Central memory CD4-positive, alpha-beta T cell (primary cell): ENCODE data around the gene TVP23A.
"Not testable (repeated sequence)": the region's sequence is repeated elsewhere in the genome, so short reads cannot be mapped to it uniquely, and the experiment has no call there.

Experiments
- DNase-seq: peaks from one replicate; pipeline ENCODE4 v3.0.0; 2022

Gene TVP23A

GRCh38 chr16:10791048-10791447 lies 27.5 kb downstream of the TVP23A start:
- DNase-seq, result no peak

- DNase-seq, result not testable (repeated sequence)
Observed at GRCh38 chr16:10788630-10789029, 30.0 kb downstream of the TVP23A start.

- no peak for DNase-seq
Observed at GRCh38 chr16:10787304-10787703, 31.3 kb downstream of the TVP23A start.

GRCh38 chr16:10782628-10783027 lies 36.0 kb downstream of the TVP23A start:
- DNase-seq, result no peak

- DNase-seq, result no peak
Observed at GRCh38 chr16:10780628-10781027, 38.0 kb downstream of the TVP23A start.

GRCh38 chr16:10779908-10780307 lies 38.7 kb downstream of the TVP23A start:
- DNase-seq, result not testable (repeated sequence)

GRCh38 chr16:10777356-10777755 lies 41.2 kb downstream of the TVP23A start:
- no peak for DNase-seq

- DNase-seq, result not testable (repeated sequence)
Observed at GRCh38 chr16:10776923-10777322, 41.7 kb downstream of the TVP23A start.

GRCh38 chr16:10776280-10776679 lies 42.3 kb downstream of the TVP23A start:
- DNase-seq, result no peak

- no peak for DNase-seq
Observed at GRCh38 chr16:10770907-10771306, 47.7 kb downstream of the TVP23A start.

- DNase-seq, result no peak
Observed at GRCh38 chr16:10769381-10769780, 49.2 kb downstream of the TVP23A start.

- no peak for DNase-seq
Observed at GRCh38 chr16:10767127-10767526, 51.5 kb downstream of the TVP23A start.

GRCh38 chr16:10765772-10766171 lies 52.8 kb downstream of the TVP23A start:
- DNase-seq, result no peak

GRCh38 chr16:10763456-10763855 lies 55.1 kb downstream of the TVP23A start:
- DNase-seq, result no peak

- no peak for DNase-seq
Observed at GRCh38 chr16:10762336-10763016, 56.1 kb downstream of the TVP23A start.

- DNase-seq, result no peak
Observed at GRCh38 chr16:10761373-10761772, 57.2 kb downstream of the TVP23A start.

- DNase-seq, result no peak
Observed at GRCh38 chr16:10760858-10761257, 57.7 kb downstream of the TVP23A start.

GRCh38 chr16:10756574-10756973 lies 62.0 kb downstream of the TVP23A start:
- no peak for DNase-seq

- DNase-seq, result no peak
Observed at GRCh38 chr16:10754941-10755340, 63.7 kb downstream of the TVP23A start.

GRCh38 chr16:10753670-10754069 lies 64.9 kb downstream of the TVP23A start:
- DNase-seq, result no peak

- DNase-seq, result no peak
Observed at GRCh38 chr16:10752843-10753523, 65.6 kb downstream of the TVP23A start.

GRCh38 chr16:10751291-10751697 lies 67.3 kb downstream of the TVP23A start:
- DNase-seq, result no peak

- no peak for DNase-seq
Observed at GRCh38 chr16:10750793-10751192, 67.8 kb downstream of the TVP23A start.

GRCh38 chr16:10745841-10746240 lies 72.8 kb downstream of the TVP23A start:
- no peak for DNase-seq
